ENCODE measurements around the gene RAB35.

RAB35 gene

GRCh38 chr12:120095736-120096135 lies 20.8 kb downstream of the RAB35 start:
- Histone ChIP-seq H3K4me3 (ENCODE audit: insufficient read length, low read depth) (no peak overlapping the region), H3K9ac (ENCODE audit: insufficient read length, low read depth) (no peak overlapping the region), H3K4me1 (ENCODE audit: insufficient read depth, insufficient read length) (peaks cover 36% of the 10 kb centered on the region), H3K36me3 (ENCODE audit: insufficient read depth, insufficient read length, low read length) (peaks cover 83% of the 10 kb centered on the region), H3K27me3 (ENCODE audit: insufficient read depth, insufficient read length) (no peaks in the 10 kb centered on the region), H3K9me3 (ENCODE audit: insufficient read depth, low read length) (no peaks in the 10 kb centered on the region)
- no peak for TF ChIP-seq YY1 (IDR thresholded peaks at IDR 0.05; ENCODE audit: insufficient read depth, insufficient read length)
- TF ChIP-seq ZNF274 (IDR thresholded peaks at IDR 0.05; ENCODE audit: low read depth, low read length) = no peak
- no peak for TF ChIP-seq SUZ12 (IDR thresholded peaks at IDR 0.05; ENCODE audit: extremely low read depth, insufficient read depth, insufficient read length)
- no peak for DNase-seq (ENCODE audit: low read depth, low spot score)

GRCh38 chr12:120095331-120095730 lies 21.2 kb downstream of the RAB35 start:
- no peaks in the 10 kb centered on the region for H3K9me3 ChIP-seq (ENCODE audit: insufficient read depth, low read length)
- no peak for DNase-seq (ENCODE audit: low read depth, low spot score)
- peaks cover 36% of the 10 kb centered on the region for H3K4me1 ChIP-seq (ENCODE audit: insufficient read depth, insufficient read length)
- H3K4me3 ChIP-seq (ENCODE audit: insufficient read length, low read depth) = no peak overlapping the region
- no peak overlapping the region for H3K9ac ChIP-seq (ENCODE audit: insufficient read length, low read depth)
- no peaks in the 10 kb centered on the region for H3K27me3 ChIP-seq (ENCODE audit: insufficient read depth, insufficient read length)
- TF ChIP-seq ZNF274 (IDR thresholded peaks at IDR 0.05; ENCODE audit: low read depth, low read length) (no peak), YY1 (IDR thresholded peaks at IDR 0.05; ENCODE audit: insufficient read depth, insufficient read length) (no peak), SUZ12 (IDR thresholded peaks at IDR 0.05; ENCODE audit: extremely low read depth, insufficient read depth, insufficient read length) (no peak)
- H3K36me3 ChIP-seq (ENCODE audit: insufficient read depth, insufficient read length, low read length) = peaks cover 83% of the 10 kb centered on the region

GRCh38 chr12:120094485-120094884 lies 22.1 kb downstream of the RAB35 start:
- peaks cover 40% of the 10 kb centered on the region for H3K4me1 ChIP-seq (ENCODE audit: insufficient read depth, insufficient read length)
- H3K36me3 ChIP-seq (ENCODE audit: insufficient read depth, insufficient read length, low read length) = peaks cover 82% of the 10 kb centered on the region

GRCh38 chr12:120093592-120094355 lies 22.8 kb downstream of the RAB35 start:
- DNase-seq (ENCODE audit: low read depth, low spot score) = peak; percentile 74
- peaks cover 75% of the 10 kb centered on the region for H3K36me3 ChIP-seq (ENCODE audit: insufficient read depth, insufficient read length, low read length)
- H3K9ac ChIP-seq (ENCODE audit: insufficient read length, low read depth) = peak overlapping the region; percentile 70

More at GRCh38 chr12:120094485-120094884, 22.1 kb downstream of the RAB35 start:
- H3K9ac ChIP-seq (ENCODE audit: insufficient read length, low read depth) = peak overlapping the region; percentile 68
- no peak for TF ChIP-seq ZNF274 (IDR thresholded peaks at IDR 0.05; ENCODE audit: low read depth, low read length)
- TF ChIP-seq SUZ12 (IDR thresholded peaks at IDR 0.05; ENCODE audit: extremely low read depth, insufficient read depth, insufficient read length) = no peak
- TF ChIP-seq YY1 (IDR thresholded peaks at IDR 0.05; ENCODE audit: insufficient read depth, insufficient read length) = no peak
- H3K4me3 ChIP-seq (ENCODE audit: insufficient read length, low read depth) = no peak overlapping the region
- no peaks in the 10 kb centered on the region for H3K27me3 ChIP-seq (ENCODE audit: insufficient read depth, insufficient read length)
- DNase-seq (ENCODE audit: low read depth, low spot score) = no peak
- no peaks in the 10 kb centered on the region for H3K9me3 ChIP-seq (ENCODE audit: insufficient read depth, low read length)

GRCh38 chr12:120093336-120093591 lies 23.3 kb downstream of the RAB35 start:
- Histone ChIP-seq H3K27me3 (ENCODE audit: insufficient read depth, insufficient read length) (no peaks in the 10 kb centered on the region), H3K9me3 (ENCODE audit: insufficient read depth, low read length) (no peaks in the 10 kb centered on the region), H3K36me3 (ENCODE audit: insufficient read depth, insufficient read length, low read length) (peaks cover 70% of the 10 kb centered on the region), H3K4me3 (ENCODE audit: insufficient read length, low read depth) (no peak overlapping the region), H3K9ac (ENCODE audit: insufficient read length, low read depth) (peak overlapping the region; percentile 70), H3K4me1 (ENCODE audit: insufficient read depth, insufficient read length) (peaks cover 40% of the 10 kb centered on the region)
- no peak for DNase-seq (ENCODE audit: low read depth, low spot score)
- TF ChIP-seq ZNF274 (IDR thresholded peaks at IDR 0.05; ENCODE audit: low read depth, low read length) = no peak
- no peak for TF ChIP-seq YY1 (IDR thresholded peaks at IDR 0.05; ENCODE audit: insufficient read depth, insufficient read length)
- TF ChIP-seq SUZ12 (IDR thresholded peaks at IDR 0.05; ENCODE audit: extremely low read depth, insufficient read depth, insufficient read length) = no peak

More at GRCh38 chr12:120093592-120094355, 22.8 kb downstream of the RAB35 start:
- Histone ChIP-seq H3K27me3 (ENCODE audit: insufficient read depth, insufficient read length) (no peaks in the 10 kb centered on the region), H3K4me3 (ENCODE audit: insufficient read length, low read depth) (no peak overlapping the region), H3K9me3 (ENCODE audit: insufficient read depth, low read length) (no peaks in the 10 kb centered on the region), H3K4me1 (ENCODE audit: insufficient read depth, insufficient read length) (peaks cover 40% of the 10 kb centered on the region)
- TF ChIP-seq ZNF274 (IDR thresholded peaks at IDR 0.05; ENCODE audit: low read depth, low read length) = no peak
- no peak for TF ChIP-seq YY1 (IDR thresholded peaks at IDR 0.05; ENCODE audit: insufficient read depth, insufficient read length)
- TF ChIP-seq SUZ12 (IDR thresholded peaks at IDR 0.05; ENCODE audit: extremely low read depth, insufficient read depth, insufficient read length) = no peak

GRCh38 chr12:120092551-120093335 lies 23.8 kb downstream of the RAB35 start:
- peak overlapping the region; percentile 70 for H3K9ac ChIP-seq (ENCODE audit: insufficient read length, low read depth)

More at GRCh38 chr12:120092551-120093335, 23.8 kb downstream of the RAB35 start:
- Histone ChIP-seq H3K9me3 (ENCODE audit: insufficient read depth, low read length) (no peaks in the 10 kb centered on the region), H3K36me3 (ENCODE audit: insufficient read depth, insufficient read length, low read length) (peaks cover 66% of the 10 kb centered on the region), H3K27me3 (ENCODE audit: insufficient read depth, insufficient read length) (no peaks in the 10 kb centered on the region), H3K4me1 (ENCODE audit: insufficient read depth, insufficient read length) (peaks cover 40% of the 10 kb centered on the region), H3K4me3 (ENCODE audit: insufficient read length, low read depth) (no peak overlapping the region)
- no peak for DNase-seq (ENCODE audit: low read depth, low spot score)
- no peak for TF ChIP-seq SUZ12 (IDR thresholded peaks at IDR 0.05; ENCODE audit: extremely low read depth, insufficient read depth, insufficient read length)
- TF ChIP-seq YY1 (IDR thresholded peaks at IDR 0.05; ENCODE audit: insufficient read depth, insufficient read length) = no peak
- no peak for TF ChIP-seq ZNF274 (IDR thresholded peaks at IDR 0.05; ENCODE audit: low read depth, low read length)
